CD4-positive, alpha-beta T cell treated with Interleukin-4 for 4 hours (primary cell): ENCODE data around the gene SLC17A7.
"Not testable (repeated sequence)": the region's sequence is repeated elsewhere in the genome, so short reads cannot be mapped to it uniquely, and the experiment has no call there.

ENCODE experiments used
- DNase-seq: peaks from one replicate; pipeline ENCODE4 v3.0.0-alpha.2; 2020

SLC17A7 gene

DNA sequence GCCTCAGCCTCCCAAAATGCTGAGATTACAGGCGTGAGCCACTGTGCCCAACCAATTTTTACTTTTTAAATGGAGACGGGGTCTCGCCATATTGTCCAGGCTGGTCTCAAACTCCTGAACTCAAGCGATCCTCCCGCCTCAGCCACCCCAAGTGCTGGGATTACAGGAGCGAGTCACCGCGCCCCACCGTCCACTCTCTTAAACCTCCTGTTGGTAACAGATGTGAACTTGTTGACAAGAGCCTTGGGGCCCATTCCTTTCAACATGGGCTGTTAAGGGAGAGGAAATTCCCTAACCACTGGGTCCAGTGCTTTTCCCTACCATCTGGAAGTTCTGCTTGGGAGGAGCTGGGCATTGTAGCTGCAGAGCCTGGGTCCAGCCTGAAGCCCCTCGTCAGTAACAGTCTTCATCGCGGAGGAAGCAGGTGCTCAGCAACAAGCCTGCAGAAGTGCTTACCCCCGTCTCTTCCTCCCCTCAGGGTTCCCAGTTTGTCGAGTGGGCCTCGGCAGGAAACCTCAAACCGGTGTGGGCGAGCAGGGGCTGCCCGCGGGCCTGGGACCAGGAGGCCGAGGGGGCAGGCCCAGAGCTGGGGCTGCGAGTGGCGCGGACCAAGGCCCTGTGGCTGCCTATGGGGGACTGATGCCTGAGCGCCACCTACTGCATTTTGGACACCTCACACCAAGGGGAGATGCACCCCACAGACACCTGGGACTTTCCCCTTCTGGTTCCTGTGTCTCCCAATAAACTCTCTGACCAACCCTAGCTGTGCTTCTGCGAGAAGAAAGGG is 28.7 kb upstream of the SLC17A7 start:
- DNase-seq, result peak; percentile 97

DNA sequence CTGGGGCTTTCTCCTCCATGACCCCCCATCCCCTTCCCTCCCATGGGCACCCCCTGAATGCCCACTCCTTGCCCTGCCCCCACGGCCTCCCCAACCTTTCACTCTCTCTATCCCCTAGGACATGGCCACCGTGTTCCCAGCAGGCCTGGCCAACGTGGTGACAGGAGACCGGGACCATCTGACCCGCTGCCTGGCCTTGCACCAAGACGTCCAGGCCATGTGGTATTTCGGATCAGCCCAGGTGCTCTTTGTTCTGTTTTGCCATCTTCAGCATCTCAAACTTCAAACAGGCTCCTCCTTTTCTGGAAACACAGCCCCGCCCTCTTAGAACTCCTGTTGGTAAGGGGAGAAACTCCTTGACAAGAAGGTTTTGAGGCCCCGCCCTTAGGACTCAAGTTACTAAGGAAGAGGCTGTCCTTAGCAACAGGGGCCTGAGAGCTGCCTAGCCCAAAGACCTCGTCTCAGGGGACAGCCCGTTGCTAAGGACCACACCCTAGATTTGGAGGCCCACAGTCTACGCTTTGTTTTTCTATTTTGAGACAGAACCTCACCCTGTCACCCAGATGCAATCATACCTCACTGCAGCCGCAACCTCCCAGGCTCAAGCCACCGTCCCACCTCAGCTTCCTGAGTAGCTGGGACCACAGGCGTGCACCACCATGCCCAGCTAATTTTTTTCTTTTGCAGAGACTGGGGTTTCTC is 27.6 kb upstream of the SLC17A7 start:
- peak; percentile 100 for DNase-seq

DNA sequence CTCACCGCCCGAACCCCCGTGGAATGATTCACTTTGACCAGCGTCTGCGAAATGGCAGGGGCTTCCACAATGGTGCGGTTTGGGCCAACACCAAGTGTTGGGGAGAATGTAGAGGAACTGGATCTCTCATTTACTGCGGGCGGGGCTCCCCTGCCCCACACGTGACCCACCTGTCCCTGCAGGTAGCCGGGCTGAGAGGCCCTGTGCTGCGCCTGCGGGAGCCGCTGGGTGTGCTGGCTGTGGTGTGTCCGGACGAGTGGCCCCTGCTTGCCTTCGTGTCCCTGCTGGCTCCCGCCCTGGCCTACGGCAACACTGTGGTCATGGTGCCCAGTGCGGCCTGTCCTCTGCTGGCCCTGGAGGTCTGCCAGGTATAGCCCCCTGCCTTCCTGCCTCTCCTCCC is 26.9 kb upstream of the SLC17A7 start:
- DNase-seq, result no peak

DNA sequence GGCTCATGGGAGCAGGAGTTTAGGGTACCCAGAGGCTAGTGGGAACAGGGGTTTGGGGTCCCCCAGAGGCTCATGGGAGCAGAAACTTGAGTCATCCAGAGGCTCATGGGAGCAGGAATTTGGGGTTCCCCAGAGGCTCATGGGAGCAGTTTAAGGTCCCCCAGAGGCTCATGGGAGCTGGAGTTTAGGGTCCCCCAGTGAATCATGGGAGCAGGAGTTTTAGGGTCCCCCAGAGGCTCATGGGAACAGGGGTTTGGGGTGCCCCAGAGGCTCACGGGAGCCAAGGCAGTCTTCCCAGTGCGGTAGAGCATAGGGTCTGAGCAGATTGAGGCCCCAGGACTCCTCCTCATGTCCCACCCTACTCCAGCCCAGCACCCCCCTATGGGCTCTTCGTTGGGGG is 24.0 kb upstream of the SLC17A7 start:
- no peak for DNase-seq

DNA sequence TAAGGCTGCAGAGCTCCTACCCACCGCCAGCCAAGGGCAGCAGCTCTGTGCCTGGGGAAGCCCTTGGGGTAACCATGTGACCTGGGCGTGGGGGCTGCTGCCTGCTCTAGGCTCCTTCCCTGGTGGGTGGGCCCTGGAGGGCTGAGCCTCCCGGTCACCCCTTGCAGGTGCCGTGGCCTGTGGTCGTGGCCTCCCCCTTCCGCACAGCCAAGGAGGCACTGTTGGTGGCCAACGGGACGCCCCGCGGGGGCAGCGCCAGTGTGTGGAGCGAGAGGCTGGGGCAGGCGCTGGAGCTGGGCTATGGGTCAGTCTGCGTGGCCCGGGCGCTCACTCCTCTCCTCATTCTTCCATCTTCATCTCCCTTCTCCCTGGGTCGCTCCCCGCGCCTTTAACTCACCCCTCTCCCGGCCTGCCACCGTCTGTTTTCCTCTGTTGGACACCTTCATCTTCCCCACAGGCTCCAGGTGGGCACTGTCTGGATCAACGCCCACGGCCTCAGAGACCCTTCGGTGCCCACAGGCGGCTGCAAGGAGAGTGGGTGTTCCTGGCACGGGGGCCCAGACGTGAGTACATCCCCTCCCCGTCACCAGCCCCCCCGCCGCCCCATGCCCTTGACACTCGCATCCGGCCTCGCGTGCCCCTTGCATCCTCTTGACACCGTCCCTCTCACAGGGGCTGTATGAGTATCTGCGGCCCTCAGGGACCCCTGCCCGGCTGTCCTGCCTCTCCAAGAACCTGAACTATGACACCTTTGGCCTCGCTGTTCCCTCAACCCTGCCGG is 22.8 kb upstream of the SLC17A7 start:
- DNase-seq, result no peak

DNA sequence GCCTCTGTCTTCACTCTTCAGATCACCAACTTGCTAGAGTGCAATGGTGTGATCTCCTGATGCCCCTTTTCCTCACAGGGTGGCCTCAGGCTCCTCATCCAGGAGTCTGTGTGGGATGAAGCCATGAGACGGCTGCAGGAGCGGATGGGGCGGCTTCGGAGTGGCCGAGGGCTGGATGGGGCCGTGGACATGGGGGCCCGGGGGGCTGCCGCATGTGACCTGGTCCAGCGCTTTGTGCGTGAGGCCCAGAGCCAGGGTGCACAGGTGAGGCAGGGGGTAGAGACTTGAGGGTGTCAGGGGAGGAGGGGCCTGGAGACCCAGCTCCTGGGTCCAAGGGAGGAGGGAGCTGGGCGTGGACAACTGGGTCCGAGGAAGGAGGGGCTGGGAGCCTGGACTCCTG is 21.2 kb upstream of the SLC17A7 start:
- DNase-seq, result no peak

DNA sequence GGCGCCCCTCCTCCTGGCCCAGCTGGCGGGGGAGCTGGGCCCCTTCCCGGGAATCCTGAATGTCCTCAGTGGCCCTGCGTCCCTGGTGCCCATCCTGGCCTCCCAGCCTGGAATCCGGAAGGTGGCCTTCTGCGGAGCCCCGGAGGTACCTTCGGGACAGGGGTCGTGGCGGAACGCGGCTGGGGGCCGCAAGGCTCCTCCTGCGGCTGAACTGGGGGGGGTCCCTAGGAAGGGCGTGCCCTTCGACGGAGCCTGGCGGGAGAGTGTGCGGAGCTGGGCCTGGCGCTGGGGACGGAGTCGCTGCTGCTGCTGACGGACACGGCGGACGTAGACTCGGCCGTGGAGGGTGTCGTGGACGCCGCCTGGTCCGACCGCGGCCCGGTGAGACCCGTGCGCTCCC is 20.3 kb upstream of the SLC17A7 start:
- no peak for DNase-seq

DNA sequence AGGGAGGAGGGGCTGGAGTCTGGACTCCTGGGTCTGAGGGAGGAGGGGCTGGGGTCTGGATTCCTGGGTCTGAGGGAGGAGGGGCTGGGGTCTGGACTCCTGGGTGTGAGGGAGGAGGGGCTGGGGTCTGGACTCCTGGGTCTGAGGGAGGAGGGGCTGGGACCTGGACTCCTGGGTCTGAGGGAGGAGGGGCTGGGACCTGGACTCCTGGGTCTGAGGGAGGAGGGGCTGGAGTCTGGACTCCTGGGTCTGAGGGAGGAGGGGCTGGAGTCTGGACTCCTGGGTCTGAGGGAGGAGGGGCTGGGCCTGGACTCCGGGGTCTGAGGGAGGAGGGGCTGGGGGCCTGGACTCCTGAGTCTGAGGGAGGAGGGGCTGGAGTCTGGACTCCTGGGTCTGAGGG is 19.8 kb upstream of the SLC17A7 start:
- not testable (repeated sequence) for DNase-seq

DNA sequence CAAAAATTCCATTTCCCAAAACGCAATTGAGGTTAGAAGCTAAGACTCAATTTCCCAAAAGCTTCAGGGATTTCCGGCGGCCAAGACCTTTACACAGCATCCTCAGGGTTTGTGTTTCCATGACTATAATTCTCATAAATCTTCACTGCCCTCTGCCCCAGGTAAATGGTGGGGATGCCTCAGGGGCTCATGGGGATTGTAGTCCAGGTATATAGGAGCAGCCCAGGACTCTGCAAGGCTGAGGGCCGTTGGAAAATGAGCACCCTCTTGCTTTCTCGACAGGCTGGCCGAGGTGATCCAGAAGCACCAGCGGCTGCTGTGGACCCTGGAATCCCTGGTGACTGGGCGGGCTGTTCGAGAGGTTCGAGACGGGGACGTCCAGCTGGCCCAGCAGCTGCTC is 18.1 kb upstream of the SLC17A7 start:
- DNase-seq, result no peak

DNA sequence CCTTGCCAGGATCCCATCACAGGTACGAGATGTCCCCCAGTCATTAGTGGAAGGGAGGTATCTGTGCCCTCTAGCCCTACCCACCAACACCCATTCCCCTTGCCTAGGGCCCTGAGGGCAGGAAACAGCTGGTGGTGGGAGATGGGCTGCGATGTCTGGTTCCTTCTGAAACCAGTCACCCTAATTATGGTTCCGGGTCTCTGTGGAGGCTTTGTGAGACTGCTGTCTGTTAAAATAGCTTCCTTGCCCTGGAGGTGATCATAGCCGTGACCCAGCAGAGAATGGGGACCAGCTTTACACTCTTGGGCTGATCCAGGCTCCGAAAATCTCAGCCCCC is 17.2 kb upstream of the SLC17A7 start:
- no peak for DNase-seq

DNA sequence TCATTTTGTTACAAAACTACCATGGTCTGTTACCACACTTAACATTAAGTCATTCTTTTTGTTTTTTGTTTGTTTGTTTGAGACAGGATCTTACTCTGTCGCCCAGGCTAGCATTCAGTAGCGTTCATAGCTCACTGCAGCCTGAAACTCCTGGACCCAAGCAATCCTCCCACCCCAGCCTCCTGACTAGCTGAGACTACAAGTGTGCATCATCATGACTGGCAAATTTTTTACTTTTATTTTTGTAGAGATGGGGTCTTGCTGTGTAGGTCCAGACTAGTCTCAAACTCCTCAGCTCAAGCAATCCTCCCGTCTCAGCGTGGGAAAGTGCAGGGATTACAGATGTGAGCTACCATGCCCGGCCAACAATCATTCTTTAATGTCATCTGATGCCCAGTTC is 15.0 kb upstream of the SLC17A7 start:
- DNase-seq, result no peak

DNA sequence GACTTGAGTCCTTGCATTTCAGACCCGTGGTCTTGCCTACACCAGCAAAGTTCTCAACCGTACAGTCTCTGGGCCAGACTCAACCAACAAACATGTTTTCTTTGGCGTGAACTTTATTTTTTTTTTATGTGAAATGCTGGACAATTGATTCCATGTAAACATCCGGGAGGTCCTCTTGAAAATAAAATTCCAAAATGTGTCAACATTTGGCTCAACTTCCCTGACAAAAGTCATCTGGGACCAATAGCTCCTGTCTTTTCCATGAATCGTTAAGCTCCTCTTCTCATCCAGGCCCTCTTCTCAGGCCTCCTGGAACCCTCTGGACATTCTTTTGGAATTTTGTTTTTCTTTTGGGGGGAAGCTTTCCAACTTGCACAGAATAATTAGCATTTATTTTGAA is 14.4 kb upstream of the SLC17A7 start:
- no peak for DNase-seq

DNA sequence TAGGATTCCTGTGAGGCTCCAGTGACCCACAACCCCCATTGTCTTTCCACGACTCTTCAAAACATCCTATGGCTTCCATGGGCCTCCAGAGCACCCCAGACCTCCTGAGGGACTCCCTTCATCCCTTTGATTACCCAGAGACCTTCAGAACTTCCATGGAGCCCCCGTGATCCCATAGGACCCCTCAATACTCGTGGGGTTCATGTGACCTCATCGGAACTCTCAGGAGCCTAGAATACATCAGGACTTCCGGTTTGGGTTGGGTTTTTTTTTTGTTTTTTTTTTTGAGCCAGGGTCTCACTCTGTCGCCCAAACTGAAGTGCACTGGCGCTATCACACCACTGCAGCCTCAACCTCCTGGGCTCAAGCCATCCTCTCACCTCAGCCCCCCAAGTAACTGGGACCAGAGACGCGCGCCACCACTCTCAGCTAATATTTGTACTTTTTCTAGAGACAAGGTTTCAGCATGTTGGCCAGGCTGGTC is 12.5 kb upstream of the SLC17A7 start:
- no peak for DNase-seq

DNA sequence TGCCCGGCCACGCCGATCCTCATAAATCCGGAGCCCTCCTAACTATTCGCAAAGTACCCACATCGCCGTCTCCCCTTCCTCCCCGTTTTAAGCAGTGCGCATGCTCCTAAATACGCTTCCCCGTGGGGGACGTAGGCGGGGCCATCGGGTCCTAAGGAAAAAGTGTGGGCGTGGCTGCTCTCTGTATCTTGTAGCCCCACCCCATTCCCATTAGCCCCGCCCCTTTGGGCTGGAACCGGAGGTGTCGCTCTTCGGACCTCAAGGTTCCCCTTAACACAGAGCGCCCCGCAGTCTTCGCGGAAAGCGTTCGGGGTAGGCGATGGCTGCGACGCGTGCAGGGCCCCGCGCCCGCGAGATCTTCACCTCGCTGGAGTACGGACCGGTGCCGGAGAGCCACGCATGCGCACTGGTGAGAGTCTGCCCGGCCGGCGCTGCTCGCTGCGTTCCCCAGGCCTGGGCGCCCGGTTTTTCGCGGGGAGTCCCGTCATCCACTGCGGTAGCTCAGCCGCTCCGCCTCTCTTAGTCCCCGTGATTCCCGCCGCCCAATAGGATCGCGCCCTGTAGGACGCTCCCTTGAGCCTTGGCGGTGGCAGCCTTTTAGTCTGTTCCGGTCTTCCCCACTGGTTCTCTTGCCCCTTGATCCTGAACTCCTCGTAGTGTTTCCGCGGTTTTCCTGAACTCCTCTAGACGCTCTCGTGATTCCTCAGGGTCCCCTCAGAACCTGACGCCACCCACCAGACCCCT is 11.9 kb upstream of the SLC17A7 start, which contains the start of gene ALDH16A1:
TSS of gene ALDH16A1 (plus strand) at position 213 of the 744 bp plus-strand sequence. CDS start at position 320, 107 bp downstream.
- DNase-seq, result peak; percentile 98

DNA sequence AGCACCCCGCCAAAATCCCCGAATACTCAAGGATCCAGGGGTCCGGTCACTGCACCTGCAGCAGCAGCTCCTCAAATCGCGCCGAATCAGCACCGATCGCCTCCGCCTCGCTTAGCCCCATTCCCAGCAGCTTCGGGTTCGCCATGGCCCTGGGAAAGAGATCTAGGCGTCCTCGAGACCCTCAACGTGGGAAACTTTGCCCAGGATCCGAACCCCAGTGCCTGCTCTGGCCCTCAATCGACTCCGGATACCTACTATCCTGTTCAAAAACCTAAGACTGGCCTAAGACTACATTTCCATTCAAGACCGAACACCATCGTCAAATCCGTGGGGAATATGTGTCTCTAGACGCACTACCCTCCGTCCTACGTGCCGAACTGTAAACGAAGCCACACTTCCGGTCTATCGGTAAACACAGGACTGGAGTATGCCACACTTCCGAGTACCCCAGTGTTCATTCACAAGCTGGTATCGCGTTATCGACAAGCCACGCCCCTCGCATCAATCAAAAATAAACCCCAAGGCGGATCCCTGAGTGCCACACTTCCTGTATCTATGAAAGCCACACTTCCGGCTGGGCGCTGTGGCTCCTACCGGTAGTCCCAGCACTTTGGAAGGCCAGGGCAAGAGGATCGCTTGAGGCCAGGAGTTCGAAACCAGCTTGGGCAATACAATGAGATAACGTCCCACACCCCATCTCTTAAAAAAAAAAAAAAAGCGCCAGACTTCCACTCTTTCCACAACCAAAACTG is 10.3 kb upstream of the SLC17A7 start, which contains the start of gene PIH1D1:
TSS of gene PIH1D1 (minus strand) at position 385 of the 752 bp plus-strand sequence. CDS start at position 145, 240 bp downstream.
- peak; percentile 99 for DNase-seq

DNA sequence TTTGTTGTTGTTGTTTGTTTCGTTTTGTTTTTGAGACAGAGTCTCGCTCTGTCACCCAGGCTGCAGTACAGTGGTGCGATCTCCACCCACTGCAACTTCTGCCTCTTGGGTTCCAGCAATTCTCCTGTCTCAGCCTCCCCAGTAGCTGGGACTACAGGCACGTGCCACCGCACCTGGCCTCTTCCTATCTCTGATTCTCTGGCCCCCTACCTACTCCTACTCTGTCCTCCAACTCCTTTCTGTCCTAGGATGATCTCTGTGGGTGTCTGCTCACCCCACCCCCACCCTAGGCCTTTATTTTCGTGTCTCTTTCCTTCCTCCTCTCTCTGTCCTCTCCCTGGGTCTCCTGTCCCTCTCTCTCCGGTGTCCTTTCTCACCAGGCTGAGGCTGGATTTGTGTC is 9.1 kb upstream of the SLC17A7 start:
- DNase-seq, result no peak

DNA sequence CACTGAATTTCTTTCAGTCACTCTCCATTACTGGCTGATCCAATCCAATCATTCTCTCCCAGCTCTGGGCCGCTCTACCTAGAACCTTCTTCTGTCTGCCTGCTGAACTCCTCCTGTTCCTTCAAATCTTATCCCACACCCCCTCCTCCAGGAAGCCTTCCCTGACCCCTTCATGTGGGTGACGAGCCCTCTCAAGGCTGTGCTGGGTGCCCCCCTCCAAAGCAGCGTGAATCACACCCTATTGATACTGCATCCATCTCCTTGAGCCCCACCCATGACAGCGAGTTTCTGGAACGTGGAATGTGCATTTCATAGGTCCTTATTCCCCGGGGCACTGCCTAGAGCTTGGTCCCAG is 7.1 kb upstream of the SLC17A7 start:
- DNase-seq, result no peak

DNA sequence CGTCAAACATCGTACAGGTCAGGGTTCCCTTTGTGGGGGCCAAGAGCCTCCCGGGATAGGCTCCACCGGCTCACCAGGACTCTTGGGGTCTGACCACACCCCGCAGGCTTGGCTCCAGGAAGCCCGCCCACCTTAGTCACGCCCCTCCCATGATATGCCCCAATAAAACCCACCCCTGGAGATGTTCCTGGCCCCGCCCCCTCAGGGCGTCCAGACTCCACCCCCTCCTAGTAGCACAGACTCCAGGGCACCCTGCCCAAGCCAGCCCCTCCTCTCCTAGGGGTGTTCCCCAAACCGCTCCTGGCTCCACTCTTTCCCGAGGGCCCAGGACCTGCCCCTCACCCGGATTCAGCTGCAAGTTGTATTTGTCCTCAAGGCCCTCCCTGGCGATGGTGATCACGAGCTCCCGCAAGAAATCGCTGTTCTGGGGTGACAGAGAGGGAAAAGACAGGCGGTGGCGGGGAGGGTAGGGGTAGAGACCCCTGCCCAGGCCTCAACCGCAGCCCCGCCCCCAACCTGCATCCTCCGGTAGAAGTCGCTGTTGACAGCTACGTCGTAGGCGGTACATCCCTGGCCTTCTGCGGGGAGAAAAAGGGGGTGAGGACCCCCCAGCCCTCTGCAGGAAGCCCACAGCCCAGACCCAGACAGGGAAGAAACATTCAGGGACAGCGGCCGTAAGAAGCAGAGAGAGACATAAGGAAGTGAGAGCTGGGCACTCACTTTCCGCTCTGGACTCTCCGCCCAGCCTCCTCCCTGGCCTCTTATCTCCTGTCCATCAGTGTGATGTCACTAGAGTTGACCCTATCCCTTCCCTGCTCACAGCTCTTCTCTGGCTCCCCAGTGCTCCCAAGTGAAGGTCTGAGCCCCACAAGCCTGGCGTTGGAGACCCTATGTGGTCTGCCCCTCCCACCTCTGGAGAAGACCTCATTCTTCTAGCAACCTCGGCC is 6.4 kb upstream of the SLC17A7 start:
- no peak for DNase-seq

DNA sequence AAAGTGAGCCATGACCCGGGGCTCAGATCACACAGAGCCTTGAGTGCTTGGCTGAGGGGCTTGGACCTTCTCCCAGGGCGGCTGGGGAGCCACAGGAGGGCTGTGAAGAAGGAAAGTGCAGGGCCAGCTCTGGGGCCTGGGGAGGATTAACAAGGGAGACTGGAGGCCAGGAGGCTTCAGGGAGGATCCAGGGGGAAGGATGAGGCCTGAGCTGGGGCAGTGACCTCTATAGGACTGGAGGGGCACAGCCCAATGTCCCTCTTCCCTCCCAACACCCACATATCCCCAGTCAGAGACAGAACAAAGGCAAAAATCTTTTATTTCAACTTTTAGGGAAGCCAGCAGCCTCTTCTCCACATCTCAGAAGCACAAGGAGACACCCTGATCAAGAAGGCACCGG is 4.7 kb upstream of the SLC17A7 start:
- no peak for DNase-seq

DNA sequence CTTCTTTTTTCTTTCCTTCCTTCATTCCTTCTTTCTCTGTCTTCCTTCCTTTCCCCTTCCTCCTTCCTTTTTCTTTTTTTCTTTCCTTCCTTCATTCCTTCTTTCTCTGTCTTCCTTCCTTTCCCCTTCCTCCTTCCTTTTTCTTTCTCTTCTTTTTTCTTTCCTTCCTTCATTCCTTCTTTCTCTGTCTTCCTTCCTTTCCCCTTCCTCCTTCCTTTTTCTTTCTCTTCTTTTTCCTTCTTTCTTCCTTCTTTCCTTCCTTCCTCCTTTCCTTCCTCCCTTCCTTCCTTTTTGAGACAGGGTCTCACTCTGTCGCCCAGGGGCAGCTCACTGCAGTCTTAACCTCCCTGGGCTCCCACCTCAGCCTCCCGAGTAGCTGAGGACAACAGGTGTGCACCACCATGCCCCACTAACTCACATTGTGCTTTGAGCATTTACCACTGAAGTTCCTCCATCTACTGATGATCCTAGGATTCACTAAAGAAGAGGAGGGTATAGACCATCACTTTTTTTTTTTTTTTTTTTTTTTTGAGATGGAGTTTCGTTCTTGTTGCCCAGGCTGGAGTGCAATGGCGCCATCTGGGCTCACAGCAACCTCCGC is 2.9 kb upstream of the SLC17A7 start:
- DNase-seq, result not testable (repeated sequence)
